CD4-positive, alpha-beta T cell treated with Interleukin-21 for 1 hour (primary cell): Measurements from ENCODE around the gene GAS2L1.

Experiments used
- DNase-seq: peaks from one replicate; pipeline ENCODE4 v3.0.0-alpha.2; 2020

GAS2L1 gene

GRCh38 chr22:29310065-29310862 lies 3.8 kb downstream of the GAS2L1 start:
- DNase-seq, result no peak

DNA sequence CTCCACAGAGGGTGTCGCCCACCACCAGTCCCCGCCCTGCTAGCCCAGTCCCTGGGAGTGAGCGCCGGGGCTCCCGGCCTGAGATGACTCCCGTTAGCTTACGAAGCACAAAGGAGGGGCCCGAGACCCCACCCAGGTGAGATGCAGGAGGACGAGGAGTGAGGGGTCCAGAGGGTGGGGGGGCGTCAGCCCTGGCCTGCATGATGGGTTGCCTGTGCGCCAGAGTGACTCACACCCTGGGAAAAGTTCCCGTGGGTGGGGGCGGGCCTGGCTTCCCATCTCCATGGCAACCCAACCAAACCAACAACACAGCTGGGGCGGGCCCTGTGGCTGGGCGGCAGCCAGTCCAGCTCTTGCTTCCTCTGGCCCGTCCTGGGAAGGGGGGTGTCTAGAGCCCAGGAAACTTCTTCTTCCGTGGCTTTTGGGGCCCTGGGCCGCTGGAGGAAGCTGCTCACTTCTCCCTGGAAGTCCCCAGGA lies 4.5 kb downstream of the GAS2L1 start:
- DNase-seq, result peak; percentile 61

DNA sequence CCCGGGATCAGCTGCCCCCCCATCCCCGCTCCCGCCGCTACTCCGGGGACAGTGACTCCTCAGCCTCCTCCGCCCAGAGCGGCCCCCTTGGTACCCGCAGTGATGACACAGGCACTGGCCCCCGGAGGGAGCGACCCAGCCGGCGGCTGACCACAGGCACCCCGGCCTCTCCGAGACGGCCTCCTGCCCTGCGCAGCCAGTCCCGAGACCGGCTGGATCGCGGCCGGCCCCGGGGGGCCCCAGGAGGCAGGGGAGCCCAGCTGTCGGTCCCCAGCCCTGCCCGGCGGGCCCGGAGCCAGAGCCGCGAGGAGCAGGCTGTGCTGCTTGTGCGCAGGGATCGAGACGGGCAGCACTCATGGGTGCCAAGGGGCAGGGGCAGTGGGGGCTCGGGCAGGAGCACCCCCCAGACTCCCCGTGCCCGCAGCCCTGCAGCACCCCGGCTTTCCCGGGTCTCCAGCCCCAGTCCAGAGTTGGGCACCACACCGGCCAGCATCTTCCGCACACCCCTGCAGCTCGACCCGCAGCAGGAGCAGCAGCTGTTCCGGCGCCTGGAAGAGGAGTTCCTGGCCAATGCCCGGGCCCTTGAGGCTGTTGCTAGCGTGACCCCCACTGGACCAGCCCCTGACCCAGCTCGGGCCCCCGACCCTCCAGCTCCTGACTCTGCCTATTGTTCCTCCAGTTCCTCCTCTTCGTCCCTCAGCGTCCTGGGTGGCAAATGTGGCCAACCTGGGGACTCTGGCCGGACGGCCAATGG lies 5.2 kb downstream of the GAS2L1 start:
- DNase-seq, result no peak

DNA sequence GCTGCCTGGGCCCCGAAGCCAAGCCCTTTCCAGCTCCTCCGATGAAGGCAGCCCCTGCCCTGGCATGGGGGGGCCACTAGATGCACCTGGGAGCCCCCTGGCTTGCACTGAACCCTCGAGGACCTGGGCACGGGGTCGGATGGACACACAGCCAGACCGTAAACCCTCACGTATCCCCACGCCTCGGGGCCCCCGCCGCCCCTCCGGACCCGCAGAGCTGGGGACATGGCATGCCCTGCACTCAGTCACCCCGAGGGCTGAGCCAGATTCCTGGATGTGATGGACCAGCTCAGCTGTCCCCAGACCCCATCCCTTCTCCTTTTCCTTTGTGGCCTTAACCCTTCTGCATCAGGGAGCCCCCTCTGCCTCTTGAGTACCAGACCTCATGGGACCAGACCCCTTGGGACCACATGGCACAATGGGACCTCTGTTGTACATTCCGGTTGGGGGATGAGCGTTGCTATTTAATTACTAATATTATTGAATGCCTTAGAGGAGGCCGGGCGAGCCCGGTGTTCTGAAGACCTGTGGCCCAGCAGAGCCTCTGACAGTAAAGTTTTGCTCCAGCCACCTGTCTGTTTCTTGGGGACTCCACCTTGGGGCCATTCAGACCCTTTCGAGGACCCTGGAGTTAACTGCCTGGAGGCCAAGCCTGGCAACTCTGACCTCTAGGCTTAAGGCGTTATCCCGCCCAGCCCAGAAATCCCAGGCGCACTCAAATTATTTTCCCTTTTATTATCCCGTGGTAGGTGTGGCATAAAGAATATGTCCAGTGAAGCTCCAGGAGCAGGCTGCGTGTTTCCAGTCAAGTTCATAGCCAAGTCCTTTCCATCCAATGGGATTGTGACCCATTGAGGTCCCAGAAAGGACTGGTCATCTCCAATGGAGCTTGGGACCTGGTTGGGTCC lies 6.0 kb downstream of the GAS2L1 start:
- DNase-seq, result no peak

DNA sequence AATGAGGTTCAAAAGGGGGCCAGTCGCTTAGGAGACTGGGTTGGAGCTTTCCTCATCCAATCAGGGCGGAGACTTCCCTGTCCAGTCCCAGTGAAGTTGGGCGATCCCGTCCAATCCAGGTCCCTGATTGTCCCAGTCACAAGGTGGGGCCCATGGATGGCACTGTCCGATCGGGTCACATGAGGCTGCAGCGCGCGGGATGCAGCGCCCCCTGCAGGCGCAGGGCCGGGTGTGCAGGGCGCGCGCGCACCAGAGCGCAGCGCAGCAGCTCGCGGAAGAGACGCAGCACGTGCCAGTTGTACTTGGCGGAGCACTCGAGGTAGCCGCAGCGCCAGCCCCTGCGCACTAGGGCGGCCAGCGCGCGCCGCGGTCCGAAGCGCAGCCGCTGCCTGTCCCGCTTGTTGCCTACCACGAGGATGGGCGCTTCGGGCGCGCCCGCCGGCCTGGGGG lies 6.7 kb downstream of the GAS2L1 start:
- DNase-seq, result peak; percentile 16

GRCh38 chr22:29313576-29314466 lies 7.4 kb downstream of the GAS2L1 start:
- no peak for DNase-seq

- DNase-seq, result no peak
These were observed 8.3 kb downstream of the GAS2L1 start for GRCh38 chr22:29314537-29315285.

DNA sequence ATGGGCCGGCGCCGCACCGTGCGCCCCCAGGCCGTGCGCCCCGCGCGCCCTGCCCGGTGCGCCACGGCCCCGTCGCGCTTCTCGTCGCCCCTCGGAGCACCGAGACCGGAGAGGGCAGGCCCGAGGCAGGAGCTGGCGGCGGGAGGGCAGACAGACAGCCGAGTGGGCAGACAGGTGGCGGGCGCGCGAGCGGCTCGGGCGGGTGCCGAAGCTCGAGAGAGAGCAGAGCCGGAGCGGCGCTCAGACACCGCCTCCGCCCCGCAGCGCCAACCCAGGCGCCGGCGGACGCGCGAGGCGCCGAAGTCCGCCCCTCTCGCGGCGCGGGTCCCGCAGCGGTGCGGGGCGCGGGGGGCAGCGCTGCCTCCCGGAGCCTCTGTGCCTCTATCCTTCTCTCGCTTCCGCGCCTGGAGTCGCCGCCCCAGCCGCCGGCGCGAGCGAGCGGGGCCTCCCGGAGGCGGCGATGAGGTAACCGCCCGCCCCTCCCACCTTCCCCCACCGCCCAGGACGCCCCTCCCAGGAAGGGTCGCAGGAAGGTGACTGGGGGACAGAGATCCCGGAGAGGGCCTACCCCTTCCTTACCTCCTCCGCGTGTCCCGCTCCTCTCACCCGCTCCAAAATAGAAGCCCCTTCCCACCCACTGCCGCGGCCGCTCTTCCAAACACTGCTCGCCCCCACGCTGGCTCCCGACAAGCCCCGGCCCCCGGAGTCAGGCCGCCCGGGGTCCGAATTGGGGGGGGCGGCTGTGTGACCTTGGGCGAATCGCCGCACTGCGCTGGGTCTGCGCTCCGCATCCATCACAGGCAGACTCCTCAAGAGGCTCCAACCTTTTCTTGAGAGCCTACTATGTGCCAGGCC lies 9.1 kb downstream of the GAS2L1 start, which contains the start of gene RASL10A:
RASL10A (minus strand) TSS at position 412 of the 855 bp plus-strand sequence. CDS start 451 bp downstream, outside the sequence.
- no peak for DNase-seq

DNA sequence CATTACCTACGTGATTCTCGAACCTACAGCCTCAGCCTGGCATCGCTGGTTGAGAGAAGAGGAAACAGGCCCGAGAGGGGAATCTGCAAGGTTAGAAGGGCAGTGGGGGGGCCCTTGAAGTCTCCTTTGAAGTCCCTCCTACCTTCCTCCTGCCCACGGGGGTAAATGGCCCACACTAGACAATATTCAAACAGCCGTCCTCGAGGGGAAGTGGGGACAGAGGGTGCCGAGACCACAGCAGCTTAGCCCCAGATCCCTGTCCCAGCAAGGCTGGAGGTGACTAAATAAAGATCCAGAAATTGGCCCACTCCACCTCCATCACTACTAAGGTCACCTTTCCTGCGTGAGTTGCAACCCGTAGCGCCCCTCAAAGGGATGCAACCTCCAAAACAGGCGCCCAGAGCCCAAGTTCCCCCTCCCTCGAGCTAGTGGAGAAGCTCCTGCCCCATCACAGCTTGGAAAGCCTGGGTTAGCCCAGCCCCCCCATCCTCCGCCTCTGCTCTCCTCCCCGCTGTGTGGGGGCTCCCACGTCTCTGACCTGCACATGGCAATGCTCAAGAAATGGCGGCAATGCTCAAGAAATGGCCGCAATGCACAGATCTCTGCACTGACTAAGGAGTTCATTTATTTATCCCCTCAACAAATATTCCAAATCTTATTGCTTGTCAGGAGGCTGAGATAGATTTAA lies 9.8 kb downstream of the GAS2L1 start:
- DNase-seq, result no peak

DNA sequence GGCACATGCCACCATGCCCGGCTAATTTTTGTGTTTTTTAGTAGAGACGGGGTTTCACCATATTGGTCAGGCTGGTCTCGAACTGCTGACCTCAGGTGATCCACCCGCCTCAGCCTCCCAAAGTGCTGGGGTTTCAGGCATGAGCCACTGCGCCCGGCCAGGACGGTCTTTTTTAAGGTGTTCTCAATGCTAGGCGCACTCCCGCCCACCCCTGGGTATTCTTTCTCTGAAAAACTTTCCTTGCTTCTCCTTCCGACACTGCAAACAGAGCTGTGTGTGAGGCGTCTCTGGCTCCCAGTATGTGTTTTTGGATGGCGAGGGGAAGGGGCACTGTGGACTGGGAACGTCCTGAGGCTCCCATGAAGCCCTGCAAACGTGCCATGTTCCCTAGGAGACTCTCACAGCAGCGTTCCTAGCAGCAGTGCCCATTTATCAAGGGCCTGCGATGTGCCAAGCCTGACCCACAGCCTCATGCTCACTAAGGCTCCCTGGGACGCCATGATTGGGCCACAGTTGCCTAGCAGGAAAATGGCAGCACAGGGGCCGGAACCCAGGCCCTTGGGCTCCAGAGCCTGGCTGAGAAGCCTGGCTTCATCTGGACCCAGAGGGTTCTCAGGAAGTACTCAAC lies 11.5 kb downstream of the GAS2L1 start:
- no peak for DNase-seq

- no peak for DNase-seq
These were observed 12.6 kb downstream of the GAS2L1 start for GRCh38 chr22:29319072-29319471.

GRCh38 chr22:29320546-29320945 lies 14.1 kb downstream of the GAS2L1 start:
- no peak for DNase-seq

GRCh38 chr22:29323641-29324040 lies 17.2 kb downstream of the GAS2L1 start:
- DNase-seq, result no peak

GRCh38 chr22:29325356-29325755 lies 18.9 kb downstream of the GAS2L1 start:
- no peak for DNase-seq

DNA sequence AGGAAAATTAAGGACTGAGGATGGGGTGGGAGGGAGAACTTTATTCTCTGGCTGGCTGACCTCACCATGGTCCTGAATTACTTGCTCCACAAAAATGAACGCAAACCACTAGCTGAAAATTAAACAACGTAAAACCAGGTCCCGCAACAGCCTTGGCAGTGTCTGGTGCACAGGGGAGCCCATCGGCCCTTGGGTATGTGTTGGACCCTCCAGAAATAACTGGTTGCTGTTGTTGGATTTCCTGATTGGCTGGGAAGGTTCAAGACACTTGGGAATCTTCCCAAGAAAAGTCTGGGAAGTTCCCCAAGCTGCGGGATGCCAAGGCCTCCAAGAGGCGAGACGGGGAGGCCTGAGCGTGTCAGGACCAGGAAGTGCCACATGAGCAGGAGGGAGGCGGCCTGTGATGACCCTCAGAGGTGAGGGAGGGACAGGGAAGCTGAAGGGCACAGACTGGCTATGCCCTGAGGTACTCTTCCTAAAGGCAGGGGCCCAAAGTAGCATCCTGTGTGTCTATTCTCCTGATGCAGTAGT lies 19.4 kb downstream of the GAS2L1 start:
- no peak for DNase-seq

DNA sequence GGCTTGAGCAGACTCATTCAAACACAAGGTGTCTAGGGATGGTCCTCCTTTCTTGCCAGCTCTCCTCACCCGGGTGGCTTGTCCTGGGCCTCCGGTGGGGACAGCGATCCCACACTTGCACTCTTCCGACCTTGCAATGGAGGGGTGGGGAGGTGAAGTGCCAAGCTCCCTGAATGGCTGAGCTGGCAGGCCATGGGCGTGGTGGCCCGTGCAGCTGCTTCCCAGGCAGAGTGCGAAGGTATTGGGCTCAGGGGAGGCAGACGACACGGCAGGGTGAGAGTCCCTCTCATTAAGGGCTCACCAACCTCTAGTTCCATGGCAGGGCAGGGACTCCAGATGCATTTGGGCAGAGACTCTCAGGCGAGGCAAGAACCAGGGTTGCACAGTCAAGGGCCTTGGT lies 20.0 kb downstream of the GAS2L1 start:
- no peak for DNase-seq

DNA sequence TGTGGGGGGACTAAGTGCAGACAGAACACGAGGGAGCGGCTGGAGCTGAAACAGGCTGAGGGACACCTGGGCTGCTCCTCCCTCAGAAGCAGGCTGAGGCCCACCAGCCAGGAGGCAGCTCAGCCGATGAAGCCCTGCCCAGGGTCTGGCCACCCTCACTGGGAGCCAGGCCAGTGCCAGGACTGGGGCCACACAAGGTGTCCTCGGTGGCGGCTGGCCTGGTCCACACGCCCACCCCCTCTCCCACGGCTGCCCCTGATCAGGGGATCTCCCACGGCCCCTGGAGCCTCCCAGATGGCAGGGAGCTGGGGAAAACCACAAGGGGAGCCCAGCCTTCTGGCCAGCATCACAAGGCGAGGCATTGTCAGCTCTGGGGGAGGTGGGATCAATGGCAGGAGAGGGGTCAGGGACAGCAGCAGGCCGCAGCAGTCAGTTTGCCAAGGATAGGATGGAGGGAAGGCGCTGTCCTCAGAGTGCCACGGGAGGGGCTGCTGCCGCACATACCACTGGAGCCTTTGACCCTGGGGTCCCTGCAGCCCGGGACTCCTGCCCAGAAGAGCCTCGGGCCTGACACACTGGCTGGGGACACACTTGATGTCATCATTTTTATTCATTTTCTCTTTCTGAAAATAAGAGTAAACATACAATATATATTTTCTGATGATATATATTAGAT lies 20.8 kb downstream of the GAS2L1 start:
- no peak for DNase-seq

DNA sequence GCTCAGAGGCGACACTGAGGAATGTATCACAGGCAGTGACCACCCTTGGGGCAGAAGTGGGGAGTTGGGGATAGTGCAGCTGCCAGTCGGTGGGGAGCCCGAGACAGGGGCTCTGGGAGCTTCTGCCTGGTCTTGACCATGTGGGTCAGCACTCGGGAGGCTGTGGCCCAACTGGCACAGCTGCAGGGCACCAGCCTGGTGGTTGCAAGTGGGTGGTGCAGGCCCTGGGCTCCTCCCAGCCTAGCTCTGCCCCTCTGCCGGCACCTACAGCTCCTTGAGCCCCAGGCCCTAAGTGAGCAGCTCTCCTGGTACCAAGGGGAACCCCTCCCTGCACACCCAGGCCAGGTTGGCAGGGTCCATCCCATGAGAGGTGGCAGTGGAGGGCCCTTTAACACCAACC lies 21.6 kb downstream of the GAS2L1 start:
- no peak for DNase-seq
